HEK293 (cell line): Measurements from ENCODE around the gene SZRD1.
A peak's percentile ranks its signal among the peaks of the same experiment; 100 is the strongest.

Source experiments
- BCL11B ChIP-seq: fragments of 450-650 bp; formaldehyde crosslinking; IDR thresholded peaks from 2 replicates; pipeline ENCODE4 v1.5.1; 2016; ENCODE audit warnings: low read depth, missing biosample characterization, missing genetic modification characterization
- EGR2 ChIP-seq: fragments of 450-650 bp; formaldehyde crosslinking; IDR thresholded peaks from 2 replicates; pipeline ENCODE4 v1.5.1; 2016; ENCODE audit warnings: low read depth, missing biosample characterization, missing genetic modification characterization
- FEZF1 ChIP-seq: fragments of 450-650 bp; formaldehyde crosslinking; IDR thresholded peaks from 2 replicates; pipeline ENCODE4 v1.5.1; 2016; ENCODE audit warnings: missing biosample characterization, missing genetic modification characterization
- KLF10 ChIP-seq: fragments of 450-650 bp; IDR thresholded peaks from 2 replicates; pipeline ENCODE4 v1.5.1; 2018; ENCODE audit warnings: missing biosample characterization, mild to moderate bottlenecking, missing genetic modification characterization
- PBX3 ChIP-seq: sonication (generic); formaldehyde crosslinking; IDR thresholded peaks from 2 replicates; pipeline ENCODE4 v1.8.1; 2022; ENCODE audit warnings: mild to moderate bottlenecking, moderate library complexity, missing genetic modification reagents
- RBAK ChIP-seq: fragments of 450-650 bp; formaldehyde crosslinking; IDR thresholded peaks from 2 replicates; pipeline ENCODE4 v1.5.1; 2016; ENCODE audit warnings: missing biosample characterization, missing genetic modification characterization
- SALL2 ChIP-seq: fragments of 450-650 bp; formaldehyde crosslinking; IDR thresholded peaks from 2 replicates; pipeline ENCODE4 v1.5.0; 2017; ENCODE audit warnings: missing biosample characterization, mild to moderate bottlenecking, missing genetic modification characterization, borderline replicate concordance
- TCF7L2 ChIP-seq: IDR thresholded peaks from 2 replicates; pipeline ENCODE4 v1.6.1; 2011; ENCODE audit warnings: low read depth, mild to moderate bottlenecking, inconsistent platforms, low read length, moderate library complexity, borderline replicate concordance
- WT1 ChIP-seq: fragments of 450-650 bp; formaldehyde crosslinking; IDR thresholded peaks from 2 replicates; pipeline ENCODE4 v1.5.1; 2016; ENCODE audit warnings: missing biosample characterization, missing genetic modification characterization
- ZNF140 ChIP-seq: fragments of 450-650 bp; formaldehyde crosslinking; IDR thresholded peaks from 2 replicates; pipeline ENCODE4 v1.5.1; 2016; ENCODE audit warnings: missing biosample characterization, missing genetic modification characterization
- ZNF211 ChIP-seq: fragments of 450-650 bp; formaldehyde crosslinking; IDR thresholded peaks from 2 replicates; pipeline ENCODE4 v1.5.1; 2016; ENCODE audit warnings: low read depth, missing biosample characterization, missing genetic modification characterization
- ZNF221 ChIP-seq: fragments of 450-650 bp; formaldehyde crosslinking; IDR thresholded peaks from 2 replicates; pipeline ENCODE4 v1.5.1; 2017; ENCODE audit warnings: missing biosample characterization, missing genetic modification characterization, borderline replicate concordance
- ZNF362 ChIP-seq: fragments of 450-650 bp; formaldehyde crosslinking; IDR thresholded peaks from 2 replicates; pipeline ENCODE4 v1.5.1; 2016; ENCODE audit warnings: missing biosample characterization, missing genetic modification characterization
- ZNF37A ChIP-seq: fragments of 450-650 bp; IDR thresholded peaks from 2 replicates; pipeline ENCODE4 v1.5.1; 2018; ENCODE audit warnings: missing biosample characterization, missing genetic modification characterization
- ZNF624 ChIP-seq: fragments of 450-650 bp; formaldehyde crosslinking; IDR thresholded peaks from 2 replicates; pipeline ENCODE4 v1.5.1; 2017; ENCODE audit warnings: missing biosample characterization, missing genetic modification characterization
- ZNF654 ChIP-seq: fragments of 450-650 bp; formaldehyde crosslinking; IDR thresholded peaks from 2 replicates; pipeline ENCODE4 v1.5.1; 2016; ENCODE audit warnings: low read depth, missing biosample characterization, missing genetic modification characterization
- ZNF658 ChIP-seq: fragments of 450-650 bp; formaldehyde crosslinking; IDR thresholded peaks from 2 replicates; pipeline ENCODE4; 2016; ENCODE audit warnings: missing biosample characterization, missing genetic modification characterization
- ZNF677 ChIP-seq: fragments of 450-650 bp; IDR thresholded peaks from 2 replicates; pipeline ENCODE4 v1.5.0; 2018; ENCODE audit warnings: missing biosample characterization, mild to moderate bottlenecking, missing genetic modification characterization, moderate library complexity
- ZNF707 ChIP-seq: fragments of 450-650 bp; formaldehyde crosslinking; IDR thresholded peaks from 2 replicates; pipeline ENCODE4 v1.5.1; 2016; ENCODE audit warnings: missing biosample characterization, missing genetic modification characterization
- ZNF768 ChIP-seq: fragments of 450-650 bp; formaldehyde crosslinking; IDR thresholded peaks from 2 replicates; pipeline ENCODE4 v1.5.1; 2018; ENCODE audit warnings: missing biosample characterization, mild to moderate bottlenecking, missing genetic modification characterization
- TF ChIP-seq, protein P1 (sequence below): fragments of 450-650 bp; formaldehyde crosslinking; optimal IDR thresholded peaks from 2 replicates; pipeline ENCODE3; 2016; ENCODE audit warnings: missing biosample characterization, mild to moderate bottlenecking, missing genetic modification characterization
- TF ChIP-seq, protein P2 (sequence below): fragments of 450-650 bp; formaldehyde crosslinking; IDR thresholded peaks from 2 replicates; pipeline ENCODE4 v1.5.1; 2016; ENCODE audit warnings: missing biosample characterization, missing genetic modification characterization
- TF ChIP-seq, protein P3 (sequence below): fragments of 450-650 bp; formaldehyde crosslinking; conservative IDR thresholded peaks from 2 replicates; pipeline ENCODE4 v1.5.1; 2016; ENCODE audit warnings: low read depth, missing biosample characterization, missing genetic modification characterization
- TF ChIP-seq, protein P4 (sequence below): fragments of 450-650 bp; formaldehyde crosslinking; IDR thresholded peaks from 2 replicates; pipeline ENCODE4 v1.5.1; 2016; ENCODE audit warnings: missing biosample characterization, missing genetic modification characterization

The SZRD1 gene

DNA sequence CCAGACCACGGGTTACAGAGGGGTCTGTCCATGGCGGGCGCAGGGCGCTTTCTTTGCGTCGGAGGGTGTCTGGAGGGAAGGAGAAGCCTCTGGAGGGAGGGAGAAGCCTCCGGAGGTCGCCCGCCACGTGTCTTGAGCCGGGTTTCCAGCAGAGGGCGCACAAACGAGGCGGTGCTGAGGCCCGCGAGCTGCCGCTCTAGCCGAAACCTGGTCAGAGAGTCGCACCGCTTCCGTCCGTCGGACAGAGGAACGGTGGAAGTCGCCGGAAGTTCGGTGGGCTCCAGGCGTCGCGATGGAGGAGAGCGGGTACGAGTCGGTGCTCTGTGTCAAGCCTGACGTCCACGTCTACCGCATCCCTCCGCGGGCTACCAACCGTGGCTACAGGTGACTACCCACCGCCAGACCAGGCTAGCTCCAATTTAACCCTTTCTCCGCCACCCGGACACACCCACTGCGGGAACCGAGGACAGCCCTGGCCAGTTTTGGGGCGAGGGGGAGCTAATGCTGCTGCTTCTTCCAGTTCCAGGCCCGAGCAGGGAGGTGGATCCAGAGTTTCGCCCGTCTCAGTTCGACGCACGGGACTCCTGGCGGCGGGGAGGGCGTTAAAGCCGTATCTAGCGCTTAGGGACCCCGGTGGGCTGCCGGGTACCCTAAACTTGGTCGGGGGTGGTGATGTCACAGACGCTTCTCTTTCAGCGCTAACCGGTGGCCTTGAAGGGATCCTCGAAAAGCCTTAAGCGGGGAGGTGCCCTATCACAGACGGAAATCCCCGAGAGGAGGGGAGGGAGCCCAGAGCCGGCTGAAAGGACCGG lies 73.6 kb downstream of the SZRD1 start, which contains the start of gene NECAP2 (continued):
- TF ChIP-seq, protein P1, sequence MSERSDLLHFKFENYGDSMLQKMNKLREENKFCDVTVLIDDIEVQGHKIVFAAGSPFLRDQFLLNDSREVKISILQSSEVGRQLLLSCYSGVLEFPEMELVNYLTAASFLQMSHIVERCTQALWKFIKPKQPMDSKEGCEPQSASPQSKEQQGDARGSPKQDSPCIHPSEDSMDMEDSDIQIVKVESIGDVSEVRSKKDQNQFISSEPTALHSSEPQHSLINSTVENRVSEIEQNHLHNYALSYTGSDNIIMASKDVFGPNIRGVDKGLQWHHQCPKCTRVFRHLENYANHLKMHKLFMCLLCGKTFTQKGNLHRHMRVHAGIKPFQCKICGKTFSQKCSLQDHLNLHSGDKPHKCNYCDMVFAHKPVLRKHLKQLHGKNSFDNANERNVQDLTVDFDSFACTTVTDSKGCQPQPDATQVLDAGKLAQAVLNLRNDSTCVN (tag by site-specific recombination): peak; percentile 45
- no peak for TF ChIP-seq ZNF677 (tag by site-specific recombination)
- TF ChIP-seq ZNF221 (tag by site-specific recombination): no peak
- TF ChIP-seq RBAK (tag by site-specific recombination): no peak
- TF ChIP-seq ZNF140 (tag by site-specific recombination): no peak
- TF ChIP-seq EGR2 (tag by site-specific recombination): no peak
- TF ChIP-seq ZNF768: no peak
- TF ChIP-seq BCL11B (tag by site-specific recombination): peak; percentile 71; the same call in 1 of the 2 replicates
- TF ChIP-seq ZNF654 (tag by site-specific recombination): no peak
- no peak for TF ChIP-seq FEZF1 (tag by site-specific recombination)
- TF ChIP-seq, protein P2, sequence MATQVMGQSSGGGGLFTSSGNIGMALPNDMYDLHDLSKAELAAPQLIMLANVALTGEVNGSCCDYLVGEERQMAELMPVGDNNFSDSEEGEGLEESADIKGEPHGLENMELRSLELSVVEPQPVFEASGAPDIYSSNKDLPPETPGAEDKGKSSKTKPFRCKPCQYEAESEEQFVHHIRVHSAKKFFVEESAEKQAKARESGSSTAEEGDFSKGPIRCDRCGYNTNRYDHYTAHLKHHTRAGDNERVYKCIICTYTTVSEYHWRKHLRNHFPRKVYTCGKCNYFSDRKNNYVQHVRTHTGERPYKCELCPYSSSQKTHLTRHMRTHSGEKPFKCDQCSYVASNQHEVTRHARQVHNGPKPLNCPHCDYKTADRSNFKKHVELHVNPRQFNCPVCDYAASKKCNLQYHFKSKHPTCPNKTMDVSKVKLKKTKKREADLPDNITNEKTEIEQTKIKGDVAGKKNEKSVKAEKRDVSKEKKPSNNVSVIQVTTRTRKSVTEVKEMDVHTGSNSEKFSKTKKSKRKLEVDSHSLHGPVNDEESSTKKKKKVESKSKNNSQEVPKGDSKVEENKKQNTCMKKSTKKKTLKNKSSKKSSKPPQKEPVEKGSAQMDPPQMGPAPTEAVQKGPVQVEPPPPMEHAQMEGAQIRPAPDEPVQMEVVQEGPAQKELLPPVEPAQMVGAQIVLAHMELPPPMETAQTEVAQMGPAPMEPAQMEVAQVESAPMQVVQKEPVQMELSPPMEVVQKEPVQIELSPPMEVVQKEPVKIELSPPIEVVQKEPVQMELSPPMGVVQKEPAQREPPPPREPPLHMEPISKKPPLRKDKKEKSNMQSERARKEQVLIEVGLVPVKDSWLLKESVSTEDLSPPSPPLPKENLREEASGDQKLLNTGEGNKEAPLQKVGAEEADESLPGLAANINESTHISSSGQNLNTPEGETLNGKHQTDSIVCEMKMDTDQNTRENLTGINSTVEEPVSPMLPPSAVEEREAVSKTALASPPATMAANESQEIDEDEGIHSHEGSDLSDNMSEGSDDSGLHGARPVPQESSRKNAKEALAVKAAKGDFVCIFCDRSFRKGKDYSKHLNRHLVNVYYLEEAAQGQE (tag by site-specific recombination): 0 out of 2 replicates have a peak, but pooled peaks have one; percentile 37
- TF ChIP-seq ZNF211 (tag by site-specific recombination): no peak
- TF ChIP-seq ZNF362 (tag by site-specific recombination): no peak
- no peak for TF ChIP-seq PBX3 (CRISPR knock-in tag)
- TF ChIP-seq TCF7L2: no peak
- no peak for TF ChIP-seq ZNF37A
- no peak for TF ChIP-seq ZNF624 (tag by site-specific recombination)
- TF ChIP-seq SALL2: no peak
- TF ChIP-seq, protein P3, sequence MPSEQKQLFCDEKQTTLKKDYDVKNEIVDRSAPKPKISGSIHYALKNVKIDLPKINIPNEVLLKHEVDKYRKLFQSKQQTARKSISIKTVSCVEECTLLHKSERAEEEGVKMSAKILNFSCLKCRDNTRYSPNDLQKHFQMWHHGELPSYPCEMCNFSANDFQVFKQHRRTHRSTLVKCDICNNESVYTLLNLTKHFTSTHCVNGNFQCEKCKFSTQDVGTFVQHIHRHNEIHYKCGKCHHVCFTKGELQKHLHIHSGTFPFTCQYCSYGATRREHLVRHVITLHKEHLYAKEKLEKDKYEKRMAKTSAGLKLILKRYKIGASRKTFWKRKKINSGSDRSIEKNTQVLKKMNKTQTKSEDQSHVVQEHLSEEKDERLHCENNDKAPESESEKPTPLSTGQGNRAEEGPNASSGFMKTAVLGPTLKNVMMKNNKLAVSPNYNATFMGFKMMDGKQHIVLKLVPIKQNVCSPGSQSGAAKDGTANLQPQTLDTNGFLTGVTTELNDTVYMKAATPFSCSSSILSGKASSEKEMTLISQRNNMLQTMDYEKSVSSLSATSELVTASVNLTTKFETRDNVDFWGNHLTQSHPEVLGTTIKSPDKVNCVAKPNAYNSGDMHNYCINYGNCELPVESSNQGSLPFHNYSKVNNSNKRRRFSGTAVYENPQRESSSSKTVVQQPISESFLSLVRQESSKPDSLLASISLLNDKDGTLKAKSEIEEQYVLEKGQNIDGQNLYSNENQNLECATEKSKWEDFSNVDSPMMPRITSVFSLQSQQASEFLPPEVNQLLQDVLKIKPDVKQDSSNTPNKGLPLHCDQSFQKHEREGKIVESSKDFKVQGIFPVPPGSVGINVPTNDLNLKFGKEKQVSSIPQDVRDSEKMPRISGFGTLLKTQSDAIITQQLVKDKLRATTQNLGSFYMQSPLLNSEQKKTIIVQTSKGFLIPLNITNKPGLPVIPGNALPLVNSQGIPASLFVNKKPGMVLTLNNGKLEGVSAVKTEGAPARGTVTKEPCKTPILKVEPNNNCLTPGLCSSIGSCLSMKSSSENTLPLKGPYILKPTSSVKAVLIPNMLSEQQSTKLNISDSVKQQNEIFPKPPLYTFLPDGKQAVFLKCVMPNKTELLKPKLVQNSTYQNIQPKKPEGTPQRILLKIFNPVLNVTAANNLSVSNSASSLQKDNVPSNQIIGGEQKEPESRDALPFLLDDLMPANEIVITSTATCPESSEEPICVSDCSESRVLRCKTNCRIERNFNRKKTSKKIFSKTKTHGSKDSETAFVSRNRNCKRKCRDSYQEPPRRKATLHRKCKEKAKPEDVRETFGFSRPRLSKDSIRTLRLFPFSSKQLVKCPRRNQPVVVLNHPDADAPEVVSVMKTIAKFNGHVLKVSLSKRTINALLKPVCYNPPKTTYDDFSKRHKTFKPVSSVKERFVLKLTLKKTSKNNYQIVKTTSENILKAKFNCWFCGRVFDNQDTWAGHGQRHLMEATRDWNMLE: peak; percentile 90
- TF ChIP-seq ZNF707 (tag by site-specific recombination): no peak
- TF ChIP-seq KLF10 (tag by site-specific recombination): peak; percentile 92
- TF ChIP-seq WT1 (tag by site-specific recombination): no peak
- TF ChIP-seq, protein P4, sequence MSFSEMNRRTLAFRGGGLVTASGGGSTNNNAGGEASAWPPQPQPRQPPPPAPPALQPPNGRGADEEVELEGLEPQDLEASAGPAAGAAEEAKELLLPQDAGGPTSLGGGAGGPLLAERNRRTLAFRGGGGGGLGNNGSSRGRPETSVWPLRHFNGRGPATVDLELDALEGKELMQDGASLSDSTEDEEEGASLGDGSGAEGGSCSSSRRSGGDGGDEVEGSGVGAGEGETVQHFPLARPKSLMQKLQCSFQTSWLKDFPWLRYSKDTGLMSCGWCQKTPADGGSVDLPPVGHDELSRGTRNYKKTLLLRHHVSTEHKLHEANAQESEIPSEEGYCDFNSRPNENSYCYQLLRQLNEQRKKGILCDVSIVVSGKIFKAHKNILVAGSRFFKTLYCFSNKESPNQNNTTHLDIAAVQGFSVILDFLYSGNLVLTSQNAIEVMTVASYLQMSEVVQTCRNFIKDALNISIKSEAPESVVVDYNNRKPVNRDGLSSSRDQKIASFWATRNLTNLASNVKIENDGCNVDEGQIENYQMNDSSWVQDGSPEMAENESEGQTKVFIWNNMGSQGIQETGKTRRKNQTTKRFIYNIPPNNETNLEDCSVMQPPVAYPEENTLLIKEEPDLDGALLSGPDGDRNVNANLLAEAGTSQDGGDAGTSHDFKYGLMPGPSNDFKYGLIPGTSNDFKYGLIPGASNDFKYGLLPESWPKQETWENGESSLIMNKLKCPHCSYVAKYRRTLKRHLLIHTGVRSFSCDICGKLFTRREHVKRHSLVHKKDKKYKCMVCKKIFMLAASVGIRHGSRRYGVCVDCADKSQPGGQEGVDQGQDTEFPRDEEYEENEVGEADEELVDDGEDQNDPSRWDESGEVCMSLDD: 0 out of 2 replicates have a peak, but pooled peaks have one; percentile 24
- no peak for TF ChIP-seq ZNF658 (tag by site-specific recombination)
